GM19438 (cell line): ENCODE measurements around the gene FNDC3B.

Source experiments
- ATAC-seq: cut with Tn5 transposase; IDR thresholded peaks from one replicate; pipeline ENCODE4 v1.9.1; 2021; ENCODE audit warnings: low read depth; ENCODE audit not compliant: unreplicated experiment

The FNDC3B gene

GRCh38 chr3:172181932-172182586, 142.7 kb downstream of the FNDC3B start:
- ATAC-seq = no peak

DNA sequence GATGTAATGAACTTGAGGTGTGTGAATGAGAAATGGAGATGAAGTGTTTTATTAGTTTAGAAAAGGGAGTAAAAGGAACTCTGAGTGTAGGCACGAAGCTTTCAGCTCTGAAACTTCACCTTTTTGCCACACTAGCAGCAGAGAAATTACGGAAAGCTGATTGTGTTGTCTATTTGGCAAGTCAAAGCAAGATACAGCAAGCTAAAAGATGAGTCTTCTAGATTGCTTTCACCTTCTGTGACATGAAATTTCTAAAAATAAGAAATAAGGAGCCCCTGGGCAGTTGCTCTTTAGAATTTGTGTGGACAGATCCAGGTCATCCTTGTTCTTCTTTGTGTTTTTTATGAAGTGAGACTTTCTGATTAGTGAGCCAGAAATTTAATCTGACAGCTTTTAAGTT, 143.4 kb downstream of the FNDC3B start:
- ATAC-seq = no peak

DNA sequence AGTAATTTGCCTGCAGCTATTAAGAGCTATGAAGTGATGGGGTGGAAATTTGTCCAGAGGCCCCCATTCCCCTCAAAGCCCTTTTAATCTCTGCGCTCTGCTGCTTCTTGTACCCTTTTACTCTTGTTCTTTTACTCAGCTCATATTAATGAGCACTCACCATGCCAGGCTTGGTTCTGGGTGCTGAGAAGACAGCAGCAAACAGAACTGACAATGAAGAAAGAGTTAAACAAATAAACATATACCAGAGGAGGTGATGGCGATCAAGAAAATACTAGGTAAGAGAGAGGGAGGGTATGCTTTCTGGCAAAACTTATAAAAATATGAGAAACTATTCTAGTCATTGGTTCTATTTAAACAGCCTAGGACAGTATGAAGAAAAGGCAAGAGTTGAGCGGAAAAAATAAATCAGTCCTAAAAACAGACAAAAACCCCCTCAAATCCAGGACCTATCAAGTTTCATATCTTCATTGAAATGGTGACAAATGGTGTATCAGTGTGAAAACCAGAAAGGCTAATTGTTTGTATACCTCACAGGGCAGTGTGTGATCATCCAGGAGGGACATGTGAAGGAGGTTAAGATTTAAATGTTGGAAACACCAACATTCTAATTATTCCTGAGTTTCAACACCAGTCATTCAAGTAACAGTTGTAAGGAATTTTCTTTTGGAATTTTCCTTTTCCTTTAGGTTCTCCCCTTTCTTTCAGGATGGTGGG, 144.9 kb downstream of the FNDC3B start:
- no peak for ATAC-seq

GRCh38 chr3:172185907-172186306, 146.5 kb downstream of the FNDC3B start:
- no peak for ATAC-seq

GRCh38 chr3:172186607-172187006, 147.2 kb downstream of the FNDC3B start:
- ATAC-seq = no peak

GRCh38 chr3:172187511-172187910, 148.1 kb downstream of the FNDC3B start:
- ATAC-seq = no peak

DNA sequence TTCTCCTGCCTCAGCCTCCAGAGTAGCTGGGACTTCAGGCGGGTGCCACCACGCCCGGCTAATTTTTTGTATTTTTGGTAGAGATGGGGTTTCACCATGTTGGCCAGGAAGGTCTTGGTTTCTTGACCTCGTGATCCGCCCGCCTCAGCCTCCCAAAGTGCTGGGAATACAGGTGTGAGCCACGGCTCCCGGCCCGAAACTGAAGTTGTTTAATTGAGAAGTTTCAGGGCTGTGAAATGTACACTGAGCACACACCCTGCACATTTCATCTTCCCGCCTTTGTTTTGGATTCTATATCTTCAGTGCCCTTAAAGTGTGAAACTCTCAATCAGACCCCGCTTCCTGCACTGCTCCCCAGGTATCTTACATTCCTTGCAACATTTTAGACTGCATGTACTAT, 149.1 kb downstream of the FNDC3B start:
- no peak for ATAC-seq

GRCh38 chr3:172189213-172189612, 149.8 kb downstream of the FNDC3B start:
- ATAC-seq = no peak

DNA sequence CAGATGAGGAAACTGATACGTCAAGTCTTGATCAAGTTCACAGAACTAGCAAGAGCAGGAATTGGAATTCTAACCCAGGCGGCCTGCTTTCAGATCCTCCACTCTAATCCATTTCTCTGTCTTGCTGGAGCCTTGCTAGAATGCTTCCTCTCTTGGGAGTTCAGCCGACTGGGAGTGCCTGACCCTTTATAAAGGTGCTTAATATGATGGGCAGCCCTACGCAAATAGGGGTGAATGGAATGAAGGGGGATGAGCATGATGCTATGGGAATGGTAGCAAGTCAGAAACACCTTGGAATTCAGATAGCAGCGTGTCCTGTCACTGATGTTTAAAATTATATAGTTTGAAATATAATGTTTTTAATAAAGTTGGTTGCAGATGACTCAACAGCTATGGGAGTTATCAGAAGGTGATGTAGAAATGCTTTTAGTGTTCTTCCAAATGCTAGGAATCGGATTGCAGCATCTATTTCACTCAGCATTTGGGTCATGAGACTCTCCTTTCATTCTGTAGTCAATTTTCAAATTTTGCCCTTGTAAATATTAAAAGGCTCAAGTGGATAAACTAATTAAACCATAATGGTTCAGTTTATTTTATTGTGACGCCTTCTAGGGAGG, 150.7 kb downstream of the FNDC3B start:
- no peak for ATAC-seq

DNA sequence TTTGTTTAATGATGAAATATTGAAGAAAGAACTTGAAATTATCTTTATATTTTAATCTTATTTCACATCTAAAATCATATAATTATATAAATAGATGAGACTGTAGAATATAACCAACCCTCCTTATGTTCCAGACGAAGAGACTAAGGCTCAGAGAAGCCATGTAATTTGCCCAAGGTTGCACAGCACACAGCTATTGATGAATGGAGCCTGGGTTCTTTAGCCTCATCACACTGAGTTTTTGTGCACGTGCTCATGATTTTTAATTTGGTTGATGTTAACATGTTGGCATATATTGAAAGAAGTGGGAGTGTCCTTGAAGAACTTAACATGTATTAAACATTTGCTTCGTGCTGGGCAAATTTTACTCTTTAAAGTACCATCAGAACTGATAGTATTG, 151.6 kb downstream of the FNDC3B start:
- no peak for ATAC-seq

DNA sequence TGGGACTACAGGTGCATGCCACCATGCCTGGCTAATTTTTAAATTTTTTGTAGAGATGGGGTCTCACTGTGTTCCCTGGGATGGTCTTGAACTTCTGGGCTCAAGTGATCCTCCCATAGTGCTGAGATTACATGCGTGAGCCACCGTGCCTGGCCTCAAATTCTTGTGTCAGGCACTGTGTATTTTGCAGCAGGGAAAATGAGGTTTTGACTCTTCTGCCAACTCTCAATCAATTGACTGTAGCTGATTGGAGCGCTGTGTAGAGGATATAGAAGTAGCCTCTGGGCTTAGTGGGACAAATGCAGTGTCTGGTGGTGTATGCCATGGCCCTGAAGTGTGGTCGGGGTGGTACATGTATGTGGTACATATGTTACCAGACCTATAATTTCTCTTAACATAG, 152.3 kb downstream of the FNDC3B start:
- ATAC-seq = no peak

DNA sequence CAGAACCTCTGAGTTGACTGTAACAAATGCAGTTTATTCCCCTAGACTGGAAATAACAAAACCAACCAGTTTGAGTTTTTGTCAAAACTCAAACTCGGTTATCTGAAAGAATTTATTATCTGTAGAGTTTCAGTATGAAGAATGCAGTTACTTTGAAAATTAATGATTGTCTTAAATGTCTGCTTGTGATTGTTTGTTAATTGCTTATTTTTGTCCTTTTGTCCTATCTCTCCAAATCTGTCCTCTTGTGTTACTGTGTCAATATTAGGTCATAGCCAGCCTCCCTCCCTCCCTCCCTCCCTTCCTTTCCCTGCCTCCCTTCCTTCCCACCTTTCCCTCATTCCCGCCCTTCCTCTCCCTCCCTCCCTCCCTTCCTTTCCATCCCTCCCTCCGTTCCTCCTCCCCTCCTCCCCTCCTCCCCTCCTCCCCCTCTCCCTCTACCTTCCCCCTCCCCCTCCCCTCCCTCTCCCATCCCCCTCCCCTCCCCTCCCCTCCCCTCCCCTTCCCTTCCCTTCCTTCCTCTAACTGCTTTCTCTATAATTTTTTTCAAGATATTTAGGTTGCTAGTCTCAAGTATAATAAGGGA, 153.5 kb downstream of the FNDC3B start:
- ATAC-seq = no peak

- ATAC-seq = no peak
Measured at GRCh38 chr3:172193436-172193835, 154.1 kb downstream of the FNDC3B start.

- ATAC-seq = no peak
Measured at GRCh38 chr3:172194702-172195406, 155.5 kb downstream of the FNDC3B start.

DNA sequence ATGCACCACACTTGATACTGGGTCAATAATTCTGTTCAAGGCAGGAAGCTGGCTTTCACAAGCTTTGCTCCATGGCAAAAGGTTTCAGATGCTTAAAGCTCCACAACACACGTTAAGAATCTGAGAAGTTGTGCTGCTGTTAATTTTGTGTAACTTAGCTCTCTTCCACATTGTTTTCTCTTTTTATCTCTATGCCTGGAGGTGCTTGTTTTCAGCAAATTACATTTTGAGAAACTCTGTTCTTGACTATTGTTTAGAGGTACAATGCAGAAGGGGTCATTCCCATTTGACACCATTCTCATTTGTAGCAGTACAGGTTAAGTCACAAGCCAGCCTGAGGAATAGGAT, 156.0 kb downstream of the FNDC3B start:
- ATAC-seq = no peak

- ATAC-seq = no peak
Measured at GRCh38 chr3:172197344-172197743, 158.0 kb downstream of the FNDC3B start.

DNA sequence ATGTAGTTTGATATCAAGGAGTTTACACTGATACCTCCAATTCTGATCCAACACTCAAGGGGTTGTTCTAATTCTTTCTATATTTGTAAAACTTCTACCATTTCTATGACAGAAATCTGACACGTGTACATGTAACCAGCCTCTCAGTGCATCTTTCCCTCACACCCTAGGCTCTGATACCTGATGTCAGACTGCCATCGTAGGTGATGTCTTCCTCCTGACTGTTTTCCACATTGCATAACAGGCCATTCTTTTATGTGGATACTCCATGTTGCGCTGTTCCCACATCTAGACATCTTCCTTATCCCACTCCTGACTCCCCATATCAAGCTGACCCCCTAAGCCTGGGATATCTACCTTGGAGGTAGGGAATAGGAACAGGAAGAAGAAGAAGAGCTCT, 159.1 kb downstream of the FNDC3B start:
- no peak for ATAC-seq

GRCh38 chr3:172199850-172200369, 160.5 kb downstream of the FNDC3B start:
- ATAC-seq = no peak

GRCh38 chr3:172201136-172201869, 161.9 kb downstream of the FNDC3B start:
- ATAC-seq = no peak

- ATAC-seq = no peak
Measured at GRCh38 chr3:172201870-172202236, 162.5 kb downstream of the FNDC3B start.
